ENCODE measurements around the gene MLPH.

The MLPH gene

GRCh38 chr2:237498341-237498740 is 11.3 kb downstream of the MLPH start:
- no peak for DNase-seq (ENCODE audit: low read depth, low spot score)

GRCh38 chr2:237500681-237501424 is 13.8 kb downstream of the MLPH start:
- DNase-seq (ENCODE audit: low read depth, low spot score) = peak; percentile 99

DNA sequence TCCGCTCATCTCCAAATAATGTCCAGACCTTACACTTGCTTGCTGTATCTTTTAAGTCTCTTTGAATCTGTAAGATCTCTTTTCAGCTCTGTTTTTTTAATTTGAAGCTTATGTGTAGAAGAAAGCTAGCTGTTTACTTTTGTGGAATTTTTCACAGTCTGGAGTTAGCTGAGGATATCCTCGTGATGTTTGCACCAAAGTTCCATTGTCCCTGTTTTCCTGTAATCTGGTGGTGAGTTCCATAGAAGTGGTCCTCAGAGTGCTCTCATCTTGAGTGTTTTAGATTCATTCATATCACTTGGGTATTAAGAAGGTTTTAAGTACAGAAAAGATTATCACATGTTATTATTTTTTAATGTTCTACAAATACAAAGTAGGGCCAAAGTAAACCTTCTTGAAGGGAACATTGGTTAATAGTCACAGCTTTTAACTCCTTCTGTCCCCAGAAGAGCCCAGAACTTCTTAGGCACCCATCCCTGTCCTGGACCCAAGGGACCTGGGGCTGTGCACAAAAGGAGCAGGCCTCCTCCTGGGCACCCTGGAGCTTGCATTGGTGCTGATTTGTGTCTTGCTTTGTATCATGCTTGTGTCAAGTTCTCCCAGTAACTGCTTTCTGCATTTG is 15.0 kb downstream of the MLPH start:
- no peak for DNase-seq (ENCODE audit: low read depth, low spot score)

- no peak for DNase-seq (ENCODE audit: low read depth, low spot score)
These were observed 16.1 kb downstream of the MLPH start for GRCh38 chr2:237503201-237503600.

- DNase-seq (ENCODE audit: low read depth, low spot score) = no peak
These were observed 18.3 kb downstream of the MLPH start for GRCh38 chr2:237505188-237505939.

GRCh38 chr2:237507512-237507911 is 20.5 kb downstream of the MLPH start:
- DNase-seq (ENCODE audit: low read depth, low spot score) = no peak

DNA sequence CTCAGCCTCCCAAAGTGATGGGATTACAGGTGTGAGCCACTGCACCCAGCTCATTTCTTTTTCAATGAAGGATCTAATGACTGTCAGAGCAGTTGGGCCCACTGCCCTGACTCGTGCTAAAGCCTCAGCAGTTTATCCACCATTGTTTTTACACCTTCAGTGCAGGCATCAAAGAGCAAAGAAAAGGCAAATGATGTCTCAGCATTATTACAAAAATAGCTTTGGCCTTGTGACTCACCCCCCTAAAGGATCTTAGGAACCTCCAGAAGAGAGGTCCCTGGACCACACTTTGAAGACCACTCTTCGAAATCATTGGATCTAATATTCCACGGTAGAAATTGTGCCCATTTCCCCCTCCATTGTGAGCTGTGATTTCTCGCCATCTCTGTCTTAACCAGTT is 21.3 kb downstream of the MLPH start:
- DNase-seq (ENCODE audit: low read depth, low spot score) = no peak

GRCh38 chr2:237509151-237509550 is 22.1 kb downstream of the MLPH start:
- no peak for DNase-seq (ENCODE audit: low read depth, low spot score)

DNA sequence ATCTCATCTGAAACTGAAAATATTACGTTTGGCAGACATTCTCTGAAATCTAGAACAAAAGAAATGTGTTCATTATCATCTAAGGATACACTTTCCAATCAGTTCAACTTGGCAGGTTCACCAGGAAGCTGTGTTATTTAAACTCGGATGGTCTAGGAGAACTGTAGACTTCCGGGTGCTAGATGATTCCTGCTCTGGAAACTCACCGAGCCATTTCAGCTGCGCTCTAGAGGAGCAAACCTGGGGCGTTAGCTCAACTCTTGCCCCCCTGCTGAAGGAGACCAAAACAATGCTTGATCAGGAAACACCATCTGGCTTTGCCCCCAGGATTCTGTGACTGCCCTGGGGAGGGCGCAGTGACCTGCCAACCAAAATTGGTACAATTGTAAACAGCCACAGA is 22.9 kb downstream of the MLPH start:
- DNase-seq (ENCODE audit: low read depth, low spot score) = no peak

DNA sequence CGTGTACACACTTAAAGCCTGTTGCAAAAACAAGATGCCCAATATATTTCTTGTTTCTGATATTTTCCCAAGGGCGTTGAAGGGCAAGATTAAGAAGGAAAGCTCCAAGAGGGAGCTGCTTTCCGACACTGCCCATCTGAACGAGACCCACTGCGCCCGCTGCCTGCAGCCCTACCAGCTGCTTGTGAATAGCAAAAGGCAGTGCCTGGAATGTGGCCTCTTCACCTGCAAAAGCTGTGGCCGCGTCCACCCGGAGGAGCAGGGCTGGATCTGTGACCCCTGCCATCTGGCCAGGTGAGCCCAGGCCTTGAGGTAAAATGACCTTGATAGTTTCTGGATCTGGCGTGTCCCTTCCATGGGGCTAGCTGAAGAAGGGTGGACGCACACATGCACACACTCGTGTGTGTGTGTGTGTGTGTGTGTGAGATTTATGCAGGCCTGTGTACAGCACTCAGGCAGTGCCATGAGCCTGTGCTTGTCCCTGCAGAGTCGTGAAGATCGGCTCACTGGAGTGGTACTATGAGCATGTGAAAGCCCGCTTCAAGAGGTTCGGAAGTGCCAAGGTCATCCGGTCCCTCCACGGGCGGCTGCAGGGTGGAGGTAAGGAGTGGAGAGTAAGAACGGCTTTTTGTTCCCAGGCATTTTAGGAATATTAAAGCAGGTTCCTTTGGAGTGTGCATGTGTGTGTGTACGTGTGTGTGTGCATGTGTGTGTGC is 23.6 kb downstream of the MLPH start:
- no peak for DNase-seq (ENCODE audit: low read depth, low spot score)

DNA sequence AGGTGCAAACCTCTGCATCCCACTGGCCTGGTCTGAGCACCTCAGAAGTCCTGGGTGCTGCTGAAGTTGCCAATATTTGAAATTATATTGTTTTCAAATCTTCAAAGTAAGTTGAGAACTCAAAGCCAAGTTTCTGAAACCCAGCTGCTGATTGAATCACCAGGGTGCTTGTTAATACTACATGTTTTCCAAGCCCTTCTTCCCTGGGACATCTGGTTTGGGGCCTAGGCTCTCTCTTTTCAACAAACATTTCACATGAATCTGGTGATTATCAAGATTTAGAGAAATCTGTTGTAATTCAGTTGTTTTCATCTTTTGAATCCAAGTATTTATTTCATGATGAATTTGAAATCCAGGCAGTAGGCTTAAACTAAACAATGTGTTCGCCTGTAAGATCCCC is 24.4 kb downstream of the MLPH start:
- DNase-seq (ENCODE audit: low read depth, low spot score) = peak; percentile 52

DNA sequence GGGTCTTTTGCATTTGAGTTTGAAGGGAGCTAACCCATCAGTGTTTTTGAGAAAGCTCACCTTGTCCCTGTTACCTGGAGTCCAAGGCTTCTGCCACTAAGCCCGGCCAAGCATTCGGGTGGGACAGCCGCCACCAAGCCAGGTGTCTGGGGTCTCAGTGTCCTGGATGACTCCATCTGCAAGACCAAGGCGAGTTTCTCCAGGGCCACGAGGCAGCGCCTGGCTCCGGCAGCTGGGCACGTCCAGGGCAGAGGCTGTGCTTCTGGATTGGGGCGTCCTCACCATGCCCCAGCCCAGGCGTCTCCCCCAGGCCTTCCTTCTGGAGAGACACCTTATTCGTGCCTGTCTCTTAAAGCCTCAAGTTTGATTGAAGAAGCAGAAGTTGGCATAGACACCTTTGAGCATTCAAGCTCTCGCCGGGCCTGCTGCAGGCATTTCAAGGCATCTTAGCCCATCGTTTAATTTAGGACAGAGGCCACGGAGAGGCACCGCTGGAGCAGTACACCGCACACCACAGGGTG is 24.9 kb downstream of the MLPH start:
- DNase-seq (ENCODE audit: low read depth, low spot score) = no peak

DNA sequence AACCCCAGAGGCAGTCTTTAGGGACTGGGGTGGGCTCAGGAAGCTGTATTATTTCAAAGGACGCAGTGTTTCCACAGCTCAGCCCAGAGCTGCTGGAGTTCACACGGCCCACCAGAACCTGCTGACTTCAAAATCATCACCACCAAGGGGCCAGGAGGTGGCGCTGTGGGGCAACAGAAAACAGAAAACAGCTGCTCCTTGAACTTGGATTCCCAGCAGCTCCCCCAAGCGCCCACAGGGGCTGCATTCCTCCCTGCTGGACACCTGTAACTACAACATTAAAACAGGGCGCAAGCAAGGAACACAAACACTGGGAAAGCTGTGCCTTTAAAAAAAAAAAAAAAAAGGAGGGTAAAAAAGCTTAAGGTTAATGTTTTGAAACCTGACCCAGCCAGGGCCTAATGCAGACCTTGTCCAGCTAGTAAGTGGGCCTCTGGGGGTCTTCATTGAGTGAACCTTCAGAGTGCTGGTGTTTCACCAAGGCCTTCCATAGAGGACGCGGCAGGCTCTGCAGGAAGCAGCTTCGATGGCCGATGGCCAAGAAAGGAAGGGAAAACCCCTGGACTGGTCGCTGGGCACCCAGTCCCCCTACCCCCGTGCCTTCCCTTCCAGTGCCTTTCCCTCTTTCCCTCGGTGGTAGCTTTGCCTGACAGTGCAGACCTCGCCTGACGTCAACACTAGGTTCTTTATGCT is 25.9 kb downstream of the MLPH start:
- peak; percentile 83 for DNase-seq (ENCODE audit: low read depth, low spot score)

- no peak for DNase-seq (ENCODE audit: low read depth, low spot score)
These were observed 26.6 kb downstream of the MLPH start for GRCh38 chr2:237513693-237514092.

DNA sequence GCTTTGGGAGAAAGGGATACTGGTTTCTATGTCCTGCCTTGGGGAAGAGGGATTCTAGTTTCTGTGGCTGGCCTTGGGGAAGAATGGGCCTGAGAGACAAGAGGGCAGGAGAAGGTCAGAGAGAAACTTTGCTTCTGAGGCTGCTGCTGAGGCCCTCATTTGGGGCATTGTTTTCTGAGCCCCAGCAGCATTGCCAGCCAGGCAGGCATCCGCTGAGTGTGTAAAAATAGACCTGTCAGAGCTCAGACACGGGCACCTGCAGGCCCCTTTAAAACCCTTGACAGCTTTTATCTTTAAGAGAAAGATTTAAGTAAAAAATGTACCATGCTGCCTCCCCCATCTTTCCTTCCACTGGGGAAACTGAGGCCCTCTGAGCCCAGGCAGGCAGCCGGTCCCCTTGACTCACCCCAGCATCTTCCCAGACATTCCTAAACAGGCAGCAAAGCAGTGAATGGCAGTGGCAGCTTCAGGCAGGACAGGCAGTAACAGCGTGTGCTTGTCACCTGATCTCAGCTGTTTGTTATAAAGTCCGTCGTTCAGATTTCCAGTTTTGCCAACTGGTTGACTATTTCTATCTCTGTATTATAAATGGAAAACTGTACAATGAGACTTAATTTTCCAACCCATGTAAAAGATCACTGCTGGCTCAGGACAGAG is 27.6 kb downstream of the MLPH start:
- no peak for DNase-seq (ENCODE audit: low read depth, low spot score)

GRCh38 chr2:237515166-237515565 is 28.1 kb downstream of the MLPH start:
- DNase-seq (ENCODE audit: low read depth, low spot score) = no peak

- DNase-seq (ENCODE audit: low read depth, low spot score) = no peak
These were observed 28.7 kb downstream of the MLPH start for GRCh38 chr2:237515621-237516275.

DNA sequence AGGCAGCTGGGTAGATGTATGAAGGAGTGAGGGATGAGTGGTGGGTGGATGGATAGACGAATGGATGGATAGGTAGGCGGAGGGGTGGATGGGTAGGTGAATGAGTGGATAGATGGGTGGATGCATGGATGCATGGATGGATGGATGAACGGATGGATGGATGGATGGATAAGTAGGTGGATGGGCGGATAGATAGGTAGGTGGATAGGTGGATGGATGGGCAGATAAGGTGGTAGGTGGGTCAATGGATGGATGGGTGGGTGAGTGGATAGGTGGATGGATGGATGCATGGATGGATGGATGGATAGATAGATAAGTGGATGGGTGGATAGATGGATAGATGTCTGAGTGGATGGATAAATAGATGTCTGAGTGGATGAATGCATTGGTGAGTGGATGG is 30.1 kb downstream of the MLPH start:
- DNase-seq (ENCODE audit: low read depth, low spot score) = no peak

DNA sequence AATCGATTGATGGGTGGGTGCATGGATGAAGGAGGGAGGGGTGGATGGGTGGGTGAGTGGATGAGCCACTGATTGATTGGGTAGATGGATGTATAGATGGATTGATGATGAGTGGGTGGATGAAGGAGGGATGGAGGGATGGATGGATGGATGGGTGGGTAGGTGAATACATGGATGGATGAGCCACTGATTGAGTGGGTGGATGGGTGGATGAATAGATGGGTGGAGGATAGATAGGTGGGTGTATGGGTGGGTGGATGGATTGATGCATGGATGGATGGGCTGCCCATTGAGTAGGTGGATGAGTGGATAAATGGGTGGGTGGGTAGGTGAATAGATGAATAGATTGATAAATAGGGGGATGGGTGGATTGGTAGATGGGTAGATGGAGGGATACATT is 30.9 kb downstream of the MLPH start:
- no peak for DNase-seq (ENCODE audit: low read depth, low spot score)

Data from brain pericyte (primary cell).